NT2/D1 (cell line): Measurements from ENCODE around the gene RPRD1A.
"Not testable (repeated sequence)": the region's sequence is repeated elsewhere in the genome, so short reads cannot be mapped to it uniquely, and the experiment has no call there.

Experiments
- DNase-seq: peaks from one replicate; pipeline ENCODE4 v3.0.0-alpha.2; 2011; ENCODE audit warnings: low read depth, low spot score
- H3K27me3 ChIP-seq: 2 replicates; pipeline ENCODE4 v1.6.0; 2011; ENCODE audit warnings: mild to moderate bottlenecking; ENCODE audit not compliant: insufficient read length, insufficient read depth
- H3K36me3 ChIP-seq: 2 replicates; pipeline ENCODE4 v1.6.1; 2011; ENCODE audit warnings: mild to moderate bottlenecking, low read length, mixed read lengths; ENCODE audit not compliant: insufficient read depth, insufficient read length
- H3K4me1 ChIP-seq: 2 replicates; pipeline ENCODE4 v1.5.1; 2011; ENCODE audit not compliant: insufficient read depth, insufficient read length
- H3K4me3 ChIP-seq: 2 replicates; pipeline ENCODE4 v1.5.1; 2011; ENCODE audit warnings: low read depth; ENCODE audit not compliant: insufficient read length
- H3K9ac ChIP-seq: 2 replicates; pipeline ENCODE4 v1.6.0; 2011; ENCODE audit warnings: low read depth; ENCODE audit not compliant: insufficient read length
- H3K9me3 ChIP-seq: 2 replicates; pipeline ENCODE4 v1.5.1; 2011; ENCODE audit warnings: mild to moderate bottlenecking, low read length; ENCODE audit not compliant: insufficient read depth
- SUZ12 ChIP-seq: IDR thresholded peaks from 2 replicates; pipeline ENCODE4 v1.6.1; 2011; ENCODE audit not compliant: insufficient read length, insufficient read depth; ENCODE audit errors: extremely low read depth
- YY1 ChIP-seq: IDR thresholded peaks from 2 replicates; pipeline ENCODE4 v1.6.1; 2011; ENCODE audit not compliant: insufficient read length, insufficient read depth
- ZNF274 ChIP-seq: IDR thresholded peaks from 2 replicates; pipeline ENCODE4 v1.6.1; 2011; ENCODE audit warnings: mild to moderate bottlenecking, low read depth, low read length

The RPRD1A gene

GRCh38 chr18:36067055-36067957, at the start of gene RPRD1A:
Gene RPRD1A, minus strand, starts transcription at chr18:36067559. Its CDS starts 155 bp downstream, at chr18:36067404.
- peak; percentile 88 for DNase-seq
- Histone ChIP-seq H3K4me3 (peak within 1 kb of the TSS; percentile 94), H3K27me3 (no peaks in the 10 kb centered on the region), H3K4me1 (no peaks in the 10 kb centered on the region), H3K9ac (peak within 1 kb of the TSS; percentile 95), H3K9me3 (0 out of 2 replicates have a peak, but pooled peaks cover 7% of the 10 kb centered on the region), H3K36me3 (peaks cover 10% of the 10 kb centered on the region)
- peak; percentile 67 for TF ChIP-seq YY1
- TF ChIP-seq SUZ12, result no peak
- TF ChIP-seq ZNF274, result no peak

GRCh38 chr18:36116771-36117170, 49.4 kb upstream of the RPRD1A start:
- H3K36me3 ChIP-seq, result peaks cover 24% of the 10 kb centered on the region
- DNase-seq, H3K9ac ChIP-seq, H3K9me3 ChIP-seq, H3K4me3 ChIP-seq, H3K27me3 ChIP-seq, H3K4me1 ChIP-seq: not testable (repeated sequence)

- H3K27me3 ChIP-seq, result no peaks in the 10 kb centered on the region
- no peaks in the 10 kb centered on the region for H3K9me3 ChIP-seq
- no peak overlapping the region for H3K4me3 ChIP-seq
- no peak for TF ChIP-seq SUZ12
- no peak for TF ChIP-seq YY1
- no peak for TF ChIP-seq ZNF274
- peaks cover 27% of the 10 kb centered on the region for H3K36me3 ChIP-seq
- DNase-seq, result no peak
- H3K4me1 ChIP-seq, result no peaks in the 10 kb centered on the region
- H3K9ac ChIP-seq, result no peak overlapping the region
Measured at GRCh38 chr18:36114738-36115137, 47.4 kb upstream of the RPRD1A start.

- Histone ChIP-seq H3K4me1 (no peaks in the 10 kb centered on the region), H3K9me3 (no peaks in the 10 kb centered on the region), H3K36me3 (peaks cover 27% of the 10 kb centered on the region), H3K9ac (no peak overlapping the region), H3K27me3 (no peaks in the 10 kb centered on the region), H3K4me3 (no peak overlapping the region)
- no peak for DNase-seq
- TF ChIP-seq ZNF274 (no peak), YY1 (no peak), SUZ12 (no peak)
Measured at GRCh38 chr18:36114251-36114650, 46.9 kb upstream of the RPRD1A start.

- H3K27me3 ChIP-seq, result no peaks in the 10 kb centered on the region
- no peaks in the 10 kb centered on the region for H3K9me3 ChIP-seq
- H3K9ac ChIP-seq, result no peak overlapping the region
- DNase-seq, result no peak
- H3K4me3 ChIP-seq, result no peak overlapping the region
- H3K36me3 ChIP-seq, result peaks cover 27% of the 10 kb centered on the region
- no peaks in the 10 kb centered on the region for H3K4me1 ChIP-seq
- no peak for TF ChIP-seq ZNF274
- TF ChIP-seq YY1, result no peak
- no peak for TF ChIP-seq SUZ12
Measured at GRCh38 chr18:36112302-36112701, 44.9 kb upstream of the RPRD1A start.

DNA sequence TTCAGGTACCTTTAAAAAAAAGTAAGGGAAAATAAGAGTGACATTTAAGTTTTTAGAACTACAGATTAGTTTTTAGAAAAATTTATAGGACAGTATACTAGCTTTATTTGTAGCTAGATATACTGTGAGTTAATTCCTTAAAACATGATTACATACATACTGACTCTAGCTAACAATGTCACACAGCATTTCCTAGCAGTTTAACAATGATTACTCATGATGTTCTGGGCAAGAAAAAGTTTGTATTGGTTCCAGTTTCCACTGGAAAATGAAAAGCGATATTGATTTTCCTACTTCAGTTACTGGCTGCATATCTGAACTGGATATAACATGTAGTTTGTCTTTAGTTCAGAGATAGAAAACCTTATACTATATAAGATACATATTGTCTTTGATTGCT, 42.4 kb upstream of the RPRD1A start:
- no peak for DNase-seq
- Histone ChIP-seq H3K36me3 (peaks cover 27% of the 10 kb centered on the region), H3K4me3 (no peak overlapping the region), H3K27me3 (no peaks in the 10 kb centered on the region), H3K4me1 (no peaks in the 10 kb centered on the region), H3K9me3 (no peaks in the 10 kb centered on the region), H3K9ac (no peak overlapping the region)
- no peak for TF ChIP-seq SUZ12
- TF ChIP-seq ZNF274, result no peak
- no peak for TF ChIP-seq YY1

- TF ChIP-seq YY1 (no peak), SUZ12 (no peak), ZNF274 (no peak)
- H3K4me3 ChIP-seq, result no peak overlapping the region
- no peak overlapping the region for H3K9ac ChIP-seq
- peaks cover 20% of the 10 kb centered on the region for H3K36me3 ChIP-seq
- no peak for DNase-seq
- H3K27me3 ChIP-seq, result no peaks in the 10 kb centered on the region
- H3K9me3 ChIP-seq, result no peaks in the 10 kb centered on the region
- no peaks in the 10 kb centered on the region for H3K4me1 ChIP-seq
Measured at GRCh38 chr18:36108601-36109000, 41.2 kb upstream of the RPRD1A start.
